ENCODE measurements around the gene ITPKB.
A peak's percentile ranks its signal among the peaks of the same experiment; 100 is the strongest.

ITPKB gene

GRCh38 chr1:226674892-226675714, 64.0 kb downstream of the ITPKB start:
- Histone ChIP-seq H3K27me3 (ENCODE audit: insufficient read depth, poor library complexity, severe bottlenecking) (no peaks in the 10 kb centered on the region), H3K27ac (replicated peaks) (peak overlapping the region; percentile 80), H3K4me3 (replicated peaks; ENCODE audit: insufficient read depth, low read length) (no peak overlapping the region)
- TF ChIP-seq CTCF (IDR thresholded peaks at IDR 0.05; ENCODE audit: insufficient read depth, low read length) (no peak), SPI1 (IDR thresholded peaks at IDR 0.05; ENCODE audit: borderline replicate concordance, low read depth) (peak; percentile 90), REST (IDR thresholded peaks at IDR 0.05; ENCODE audit: insufficient replicate concordance, low read depth) (no peak), GABPA (IDR thresholded peaks at IDR 0.05; ENCODE audit: low read depth) (no peak; the same call in 1 of the 2 replicates), POLR2AphosphoS5 (IDR thresholded peaks at IDR 0.05; ENCODE audit: low read depth) (peak; percentile 81)
- peak in 1 of 2 experiments; percentile 95 for DNase-seq (ENCODE audit: low read depth in 1 of 2, low spot score in 1 of 2)

GRCh38 chr1:226672339-226672762, 66.7 kb downstream of the ITPKB start:
- Histone ChIP-seq H3K27me3 (ENCODE audit: insufficient read depth, poor library complexity, severe bottlenecking) (no peaks in the 10 kb centered on the region), H3K27ac (replicated peaks) (no peak overlapping the region), H3K4me3 (replicated peaks; ENCODE audit: insufficient read depth, low read length) (no peak overlapping the region)
- TF ChIP-seq GABPA (IDR thresholded peaks at IDR 0.05; ENCODE audit: low read depth), result no peak
- no peak for TF ChIP-seq SPI1 (IDR thresholded peaks at IDR 0.05; ENCODE audit: borderline replicate concordance, low read depth)
- no peak for TF ChIP-seq REST (IDR thresholded peaks at IDR 0.05; ENCODE audit: insufficient replicate concordance, low read depth)
- TF ChIP-seq CTCF (IDR thresholded peaks at IDR 0.05; ENCODE audit: insufficient read depth, low read length), result no peak
- no peak for TF ChIP-seq POLR2AphosphoS5 (IDR thresholded peaks at IDR 0.05; ENCODE audit: low read depth)
- DNase-seq (ENCODE audit: low read depth in 1 of 2, low spot score in 1 of 2), result no peak

- TF ChIP-seq REST (IDR thresholded peaks at IDR 0.05; ENCODE audit: insufficient replicate concordance, low read depth), result no peak
- no peak for TF ChIP-seq GABPA (IDR thresholded peaks at IDR 0.05; ENCODE audit: low read depth)
- TF ChIP-seq CTCF (IDR thresholded peaks at IDR 0.05; ENCODE audit: insufficient read depth, low read length), result no peak
- TF ChIP-seq POLR2AphosphoS5 (IDR thresholded peaks at IDR 0.05; ENCODE audit: low read depth), result no peak
- no peak for TF ChIP-seq SPI1 (IDR thresholded peaks at IDR 0.05; ENCODE audit: borderline replicate concordance, low read depth)
- Histone ChIP-seq H3K4me3 (replicated peaks; ENCODE audit: insufficient read depth, low read length) (no peak overlapping the region), H3K27me3 (ENCODE audit: insufficient read depth, poor library complexity, severe bottlenecking) (no peaks in the 10 kb centered on the region), H3K27ac (replicated peaks) (no peak overlapping the region)
- DNase-seq (ENCODE audit: low read depth in 1 of 2, low spot score in 1 of 2), result no peak
Observed at GRCh38 chr1:226671277-226671676, 67.8 kb downstream of the ITPKB start.
